ENCODE measurements around the gene KDM6B.
"Not testable (repeated sequence)": the region's sequence is repeated elsewhere in the genome, so short reads cannot be mapped to it uniquely, and the experiment has no call there.

KDM6B gene

GRCh38 chr17:7857713-7858521, 23.9 kb downstream of the KDM6B start, which contains the start of gene CYB5D1:
CYB5D1 (plus strand) TSS chr17:7858003; CDS start chr17:7858135, 132 bp downstream.
- H3K4me1 ChIP-seq (ENCODE audit: insufficient read depth, low read length): peaks cover 17% of the 10 kb centered on the region; the same call in 1 of the 2 replicates
- H3K36me3 ChIP-seq (ENCODE audit: insufficient read depth, low read depth, low read length): no peaks in the 10 kb centered on the region
- peaks cover 40% of the 10 kb centered on the region for H3K27me3 ChIP-seq (ENCODE audit: insufficient read depth, low read length)
- H3K9me3 ChIP-seq (ENCODE audit: insufficient read depth, low read depth, low read length): no peaks in the 10 kb centered on the region
- peak within 1 kb of the TSS; percentile 83 for H3K27ac ChIP-seq (ENCODE audit: low read length)
- H3K9ac ChIP-seq (ENCODE audit: low read depth, low read length): peak within 1 kb of the TSS; percentile 96
- peak within 1 kb of the TSS; percentile 92 for H3K4me3 ChIP-seq (ENCODE audit: low read length)

GRCh38 chr17:7858522-7858810, 24.4 kb downstream of the KDM6B start:
- Histone ChIP-seq H3K4me3 (ENCODE audit: low read length) (peak overlapping the region; percentile 92), H3K27me3 (ENCODE audit: insufficient read depth, low read length) (peaks cover 35% of the 10 kb centered on the region), H3K9me3 (ENCODE audit: insufficient read depth, low read depth, low read length) (no peaks in the 10 kb centered on the region), H3K4me1 (ENCODE audit: insufficient read depth, low read length) (peaks cover 17% of the 10 kb centered on the region; the same call in 1 of the 2 replicates), H3K9ac (ENCODE audit: low read depth, low read length) (peak overlapping the region; percentile 96), H3K36me3 (ENCODE audit: insufficient read depth, low read depth, low read length) (no peaks in the 10 kb centered on the region), H3K27ac (ENCODE audit: low read length) (no peak overlapping the region)

DNA sequence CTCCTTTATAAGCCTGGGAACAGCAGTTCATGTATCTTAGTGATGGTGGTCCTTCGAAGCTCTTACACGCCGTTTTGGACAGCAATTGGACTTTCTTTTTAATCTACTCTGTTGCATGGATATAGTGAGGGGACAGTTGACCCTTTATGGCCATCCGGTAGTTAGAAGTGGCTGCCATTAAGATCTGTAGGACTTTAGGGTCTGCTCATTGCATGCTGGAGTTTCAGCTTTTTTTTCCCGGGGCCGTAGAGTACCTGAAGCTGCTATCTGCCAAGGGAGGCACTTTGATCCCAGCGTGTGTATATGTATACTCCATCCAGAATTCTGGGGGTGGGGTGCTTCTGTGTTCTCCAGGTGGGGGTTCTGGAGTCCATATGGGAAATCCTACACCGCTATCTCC, 25.0 kb downstream of the KDM6B start:
- Histone ChIP-seq H3K27me3 (ENCODE audit: insufficient read depth, low read length) (peaks cover 29% of the 10 kb centered on the region), H3K9me3 (ENCODE audit: insufficient read depth, low read depth, low read length) (no peaks in the 10 kb centered on the region), H3K36me3 (ENCODE audit: insufficient read depth, low read depth, low read length) (no peaks in the 10 kb centered on the region), H3K4me1 (ENCODE audit: insufficient read depth, low read length) (peaks cover 15% of the 10 kb centered on the region; the same call in 1 of the 2 replicates), H3K9ac (ENCODE audit: low read depth, low read length) (peak overlapping the region; percentile 96; the same call in 1 of the 2 replicates), H3K4me3 (ENCODE audit: low read length) (peak overlapping the region; percentile 92), H3K27ac (ENCODE audit: low read length) (no peak overlapping the region)

- no peak overlapping the region for H3K9ac ChIP-seq (ENCODE audit: low read depth, low read length)
- H3K4me1 ChIP-seq (ENCODE audit: insufficient read depth, low read length): peaks cover 4% of the 10 kb centered on the region; the same call in 1 of the 2 replicates
- no peaks in the 10 kb centered on the region for H3K9me3 ChIP-seq (ENCODE audit: insufficient read depth, low read depth, low read length)
- H3K36me3 ChIP-seq (ENCODE audit: insufficient read depth, low read depth, low read length): no peaks in the 10 kb centered on the region
- no peaks in the 10 kb centered on the region for H3K27me3 ChIP-seq (ENCODE audit: insufficient read depth, low read length)
- no peak overlapping the region for H3K4me3 ChIP-seq (ENCODE audit: low read length)
- H3K27ac ChIP-seq (ENCODE audit: low read length): no peak overlapping the region
Measured at GRCh38 chr17:7862692-7863437, 28.8 kb downstream of the KDM6B start.

- H3K4me1 ChIP-seq (ENCODE audit: insufficient read depth, low read length); H3K9me3 ChIP-seq (ENCODE audit: insufficient read depth, low read depth, low read length); H3K4me3 ChIP-seq (ENCODE audit: low read length); H3K9ac ChIP-seq (ENCODE audit: low read depth, low read length); H3K27ac ChIP-seq (ENCODE audit: low read length); H3K36me3 ChIP-seq (ENCODE audit: insufficient read depth, low read depth, low read length); H3K27me3 ChIP-seq (ENCODE audit: insufficient read depth, low read length): not testable (repeated sequence)
Measured at GRCh38 chr17:7864384-7864783, 30.4 kb downstream of the KDM6B start.

- H3K27ac ChIP-seq (ENCODE audit: low read length): no peak overlapping the region
- H3K36me3 ChIP-seq (ENCODE audit: insufficient read depth, low read depth, low read length): no peaks in the 10 kb centered on the region
- H3K9ac ChIP-seq (ENCODE audit: low read depth, low read length): no peak overlapping the region
- H3K4me3 ChIP-seq (ENCODE audit: low read length): no peak overlapping the region
- no peaks in the 10 kb centered on the region for H3K9me3 ChIP-seq (ENCODE audit: insufficient read depth, low read depth, low read length)
- H3K27me3 ChIP-seq (ENCODE audit: insufficient read depth, low read length): no peaks in the 10 kb centered on the region
- H3K4me1 ChIP-seq (ENCODE audit: insufficient read depth, low read length): no peaks in the 10 kb centered on the region
Measured at GRCh38 chr17:7864995-7865650, 31.1 kb downstream of the KDM6B start.

DNA sequence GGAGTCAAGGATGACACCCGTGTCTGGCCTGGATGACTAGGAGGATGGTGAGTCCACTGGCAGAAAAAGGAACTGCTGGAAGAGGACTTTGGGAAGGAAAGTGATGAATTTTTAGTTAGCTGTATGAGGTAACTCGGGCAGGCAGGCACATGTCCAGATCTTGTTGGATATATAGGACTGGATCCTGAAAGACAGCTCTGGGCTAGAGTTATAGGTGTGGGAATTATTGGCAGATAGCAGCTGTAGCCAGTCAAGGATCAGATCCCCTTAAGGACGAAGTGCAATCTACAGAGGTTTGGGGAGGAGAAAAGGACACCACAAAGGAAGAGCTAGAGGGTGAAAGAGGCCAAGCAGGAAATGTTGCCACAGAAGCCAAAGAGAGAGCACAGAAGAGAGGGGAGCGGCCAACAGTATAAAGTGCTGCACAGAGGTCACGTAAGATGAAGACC, 33.9 kb downstream of the KDM6B start:
- no peaks in the 10 kb centered on the region for H3K4me1 ChIP-seq (ENCODE audit: insufficient read depth, low read length)
- no peaks in the 10 kb centered on the region; the same call in 1 of the 2 replicates for H3K36me3 ChIP-seq (ENCODE audit: insufficient read depth, low read depth, low read length)
- H3K9me3 ChIP-seq (ENCODE audit: insufficient read depth, low read depth, low read length): no peaks in the 10 kb centered on the region
- no peak overlapping the region for H3K27ac ChIP-seq (ENCODE audit: low read length)
- H3K27me3 ChIP-seq (ENCODE audit: insufficient read depth, low read length): no peaks in the 10 kb centered on the region
- no peak overlapping the region for H3K4me3 ChIP-seq (ENCODE audit: low read length)
- no peak overlapping the region for H3K9ac ChIP-seq (ENCODE audit: low read depth, low read length)

- Histone ChIP-seq H3K9me3 (ENCODE audit: insufficient read depth, low read depth, low read length) (no peaks in the 10 kb centered on the region), H3K27ac (ENCODE audit: low read length) (no peak overlapping the region), H3K36me3 (ENCODE audit: insufficient read depth, low read depth, low read length) (no peaks in the 10 kb centered on the region; the same call in 1 of the 2 replicates), H3K27me3 (ENCODE audit: insufficient read depth, low read length) (no peaks in the 10 kb centered on the region), H3K9ac (ENCODE audit: low read depth, low read length) (no peak overlapping the region), H3K4me1 (ENCODE audit: insufficient read depth, low read length) (no peaks in the 10 kb centered on the region), H3K4me3 (ENCODE audit: low read length) (no peak overlapping the region)
Measured at GRCh38 chr17:7873051-7873450, 39.0 kb downstream of the KDM6B start.

DNA sequence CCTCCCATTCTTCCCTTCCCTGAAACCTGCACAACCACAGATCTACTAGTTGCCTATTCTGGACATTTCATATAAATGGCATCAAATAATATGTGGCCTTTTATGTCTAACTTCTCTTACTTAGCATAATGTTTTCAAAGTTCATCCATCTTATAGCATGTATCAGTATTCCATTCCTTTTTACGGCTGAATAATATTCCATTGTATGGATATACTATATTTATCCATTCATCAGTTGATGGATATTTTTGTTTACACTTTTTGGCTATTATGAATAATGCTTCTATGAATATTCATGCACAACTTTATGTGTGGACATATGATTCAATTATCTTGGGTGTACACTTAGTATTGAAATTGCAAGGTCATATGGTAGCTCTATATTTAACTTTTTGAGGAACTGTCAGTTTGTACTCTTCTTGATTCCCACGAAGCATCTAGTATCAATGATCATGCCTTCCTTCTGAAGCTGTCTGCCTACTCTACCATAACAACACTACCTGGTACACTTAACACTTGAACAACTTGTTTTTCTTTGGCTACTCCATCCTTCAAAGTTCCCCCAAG, 41.9 kb downstream of the KDM6B start:
- no peak overlapping the region for H3K9ac ChIP-seq (ENCODE audit: low read depth, low read length)
- H3K36me3 ChIP-seq (ENCODE audit: insufficient read depth, low read depth, low read length): peaks cover 11% of the 10 kb centered on the region
- H3K27me3 ChIP-seq (ENCODE audit: insufficient read depth, low read length): no peaks in the 10 kb centered on the region; the same call in 1 of the 2 replicates
- no peaks in the 10 kb centered on the region for H3K9me3 ChIP-seq (ENCODE audit: insufficient read depth, low read depth, low read length)
- no peak overlapping the region for H3K27ac ChIP-seq (ENCODE audit: low read length)
- H3K4me3 ChIP-seq (ENCODE audit: low read length): no peak overlapping the region
- no peaks in the 10 kb centered on the region for H3K4me1 ChIP-seq (ENCODE audit: insufficient read depth, low read length)

DNA sequence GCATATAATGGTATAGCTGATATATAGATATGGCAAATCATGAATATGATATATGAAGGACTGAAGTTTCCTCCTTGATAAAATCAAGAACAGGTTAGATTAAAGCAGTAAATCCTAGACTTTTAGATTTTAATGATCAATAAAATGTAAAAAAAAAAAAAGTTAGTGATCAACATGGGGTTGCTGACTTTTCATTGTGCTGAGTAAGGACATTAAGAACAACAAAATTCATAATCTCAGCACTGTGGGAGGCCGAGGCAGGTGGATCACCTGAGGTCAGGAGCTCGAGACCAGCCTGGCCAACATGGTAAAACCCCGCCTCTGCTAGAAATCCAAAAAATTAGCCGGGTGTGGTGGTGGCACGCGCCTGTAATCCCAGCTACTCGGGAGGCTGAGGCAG, 44.2 kb downstream of the KDM6B start:
- Histone ChIP-seq H3K9ac (ENCODE audit: low read depth, low read length) (no peak overlapping the region), H3K9me3 (ENCODE audit: insufficient read depth, low read depth, low read length) (no peaks in the 10 kb centered on the region), H3K4me1 (ENCODE audit: insufficient read depth, low read length) (no peaks in the 10 kb centered on the region), H3K36me3 (ENCODE audit: insufficient read depth, low read depth, low read length) (peaks cover 14% of the 10 kb centered on the region), H3K27me3 (ENCODE audit: insufficient read depth, low read length) (no peaks in the 10 kb centered on the region; the same call in 1 of the 2 replicates), H3K4me3 (ENCODE audit: low read length) (no peak overlapping the region), H3K27ac (ENCODE audit: low read length) (no peak overlapping the region)

DNA sequence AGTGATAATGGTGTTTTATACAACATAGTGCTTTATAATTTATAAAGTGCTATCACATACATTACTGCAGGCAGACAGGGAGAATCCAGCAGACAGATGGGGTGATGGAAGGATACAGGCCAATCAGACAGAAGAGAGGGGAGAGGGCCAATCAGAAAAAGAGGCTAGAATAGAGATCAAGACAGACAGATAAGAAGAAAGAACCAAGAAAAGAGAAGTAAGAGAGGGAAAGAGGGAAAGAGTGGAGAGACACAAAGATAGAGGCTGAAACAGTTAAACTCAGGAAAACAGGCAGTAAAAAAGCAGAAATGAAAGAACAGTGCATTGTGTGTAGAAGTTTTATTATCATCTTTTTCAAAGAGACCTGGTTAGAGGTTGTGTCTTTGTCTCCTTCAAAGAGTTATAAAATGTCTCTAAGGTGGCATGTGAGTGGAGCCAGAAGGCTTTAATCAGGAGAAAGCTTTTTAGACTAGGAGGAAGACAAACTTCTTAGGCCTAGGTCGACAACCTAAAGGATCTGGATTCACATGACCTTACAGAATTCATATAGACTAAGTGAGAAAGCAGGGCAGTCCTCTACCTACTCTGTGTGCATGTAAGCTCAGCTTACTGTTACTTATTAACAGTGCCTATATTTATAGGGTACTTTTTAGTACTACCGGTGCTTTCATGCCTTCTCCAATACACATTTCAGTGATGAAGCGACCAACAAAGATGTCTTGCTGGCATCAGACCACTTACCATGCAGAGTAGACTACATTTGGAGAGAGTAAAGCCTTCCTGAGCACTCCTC, 46.3 kb downstream of the KDM6B start:
- Histone ChIP-seq H3K4me1 (ENCODE audit: insufficient read depth, low read length) (peaks cover 7% of the 10 kb centered on the region; the same call in 1 of the 2 replicates), H3K9ac (ENCODE audit: low read depth, low read length) (no peak overlapping the region; the same call in 1 of the 2 replicates), H3K27ac (ENCODE audit: low read length) (no peak overlapping the region), H3K9me3 (ENCODE audit: insufficient read depth, low read depth, low read length) (no peaks in the 10 kb centered on the region), H3K27me3 (ENCODE audit: insufficient read depth, low read length) (no peaks in the 10 kb centered on the region; the same call in 1 of the 2 replicates), H3K4me3 (ENCODE audit: low read length) (no peak overlapping the region), H3K36me3 (ENCODE audit: insufficient read depth, low read depth, low read length) (peaks cover 14% of the 10 kb centered on the region)

Measured in iPS-20b (cell line).